ENCODE data around the gene IPO9. TPM values are rescaled to one million over a fixed set of nuclear protein-coding genes. Genes with fewer than 3 reads are reported as not detected.

IPO9 gene
- total RNA-seq, 1 donor from 2014 or later, result 12.8 TPM

GRCh38 chr1:201912832-201913231 is 83.9 kb downstream of the IPO9 start:
- Histone ChIP-seq H3K4me3 (no peak overlapping the region), H3K4me1 (peaks cover 89% of the 10 kb centered on the region), H3K9me3 (no peaks in the 10 kb centered on the region), H3K27ac (peak overlapping the region; percentile 92), H3K36me3 (no peaks in the 10 kb centered on the region), H3K27me3 (no peaks in the 10 kb centered on the region)
- intact Hi-C loops (cut with DNase I), result no loop called here
- DNase-seq (ENCODE audit: extremely low spot score in 2 of 2), result no peak
- TF ChIP-seq POLR2AphosphoS5 (IDR thresholded peaks at IDR 0.05; ENCODE audit: insufficient read depth in 1 of 2, low read depth in 1 of 2) (peak; percentile 12 to 63), POLR2A (IDR thresholded peaks at IDR 0.05) (no peak)
- TF ChIP-seq, protein P1, sequence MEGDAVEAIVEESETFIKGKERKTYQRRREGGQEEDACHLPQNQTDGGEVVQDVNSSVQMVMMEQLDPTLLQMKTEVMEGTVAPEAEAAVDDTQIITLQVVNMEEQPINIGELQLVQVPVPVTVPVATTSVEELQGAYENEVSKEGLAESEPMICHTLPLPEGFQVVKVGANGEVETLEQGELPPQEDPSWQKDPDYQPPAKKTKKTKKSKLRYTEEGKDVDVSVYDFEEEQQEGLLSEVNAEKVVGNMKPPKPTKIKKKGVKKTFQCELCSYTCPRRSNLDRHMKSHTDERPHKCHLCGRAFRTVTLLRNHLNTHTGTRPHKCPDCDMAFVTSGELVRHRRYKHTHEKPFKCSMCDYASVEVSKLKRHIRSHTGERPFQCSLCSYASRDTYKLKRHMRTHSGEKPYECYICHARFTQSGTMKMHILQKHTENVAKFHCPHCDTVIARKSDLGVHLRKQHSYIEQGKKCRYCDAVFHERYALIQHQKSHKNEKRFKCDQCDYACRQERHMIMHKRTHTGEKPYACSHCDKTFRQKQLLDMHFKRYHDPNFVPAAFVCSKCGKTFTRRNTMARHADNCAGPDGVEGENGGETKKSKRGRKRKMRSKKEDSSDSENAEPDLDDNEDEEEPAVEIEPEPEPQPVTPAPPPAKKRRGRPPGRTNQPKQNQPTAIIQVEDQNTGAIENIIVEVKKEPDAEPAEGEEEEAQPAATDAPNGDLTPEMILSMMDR (IDR thresholded peaks at IDR 0.05), result no peak

DNA sequence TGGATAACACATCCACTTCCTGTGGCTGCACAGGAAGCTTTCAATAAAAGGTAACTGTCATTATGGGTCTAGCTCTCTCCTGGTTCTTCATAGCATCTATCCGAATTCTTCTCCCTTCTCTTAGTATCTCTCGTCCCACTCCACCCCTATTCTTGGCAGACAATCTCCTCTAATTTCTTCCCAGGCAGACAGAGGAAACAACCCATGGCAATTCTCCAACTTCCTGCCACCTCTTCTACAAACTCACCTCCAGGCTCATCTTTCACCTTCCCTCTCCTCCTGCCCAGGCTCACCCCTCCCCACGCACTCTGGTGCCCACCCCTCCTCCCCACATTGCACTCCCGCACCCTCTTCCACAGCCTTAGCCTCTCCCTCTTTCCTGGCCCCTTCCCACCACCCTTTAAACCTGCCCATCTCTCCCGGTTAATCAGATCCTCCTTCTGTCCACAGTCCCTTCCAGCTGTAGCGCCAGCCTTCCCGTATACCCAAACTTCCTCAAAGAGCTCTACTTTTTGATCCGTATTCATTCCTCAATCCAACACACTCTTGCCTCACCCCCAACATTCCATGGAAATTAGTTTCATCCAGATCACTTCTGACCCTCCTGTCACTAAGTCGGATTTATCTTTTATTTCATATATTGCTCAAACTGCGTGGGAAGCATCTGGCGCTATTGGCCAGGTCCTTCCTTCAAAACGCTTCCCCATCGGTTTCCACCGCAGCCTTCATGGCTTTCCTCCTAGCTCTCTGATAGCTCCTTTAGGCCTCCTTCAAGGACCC is 85.7 kb downstream of the IPO9 start:
- H3K27me3 ChIP-seq, result no peaks in the 10 kb centered on the region
- H3K4me3 ChIP-seq, result peak overlapping the region in 1 of 2 donors; percentile 8
- intact Hi-C loops (cut with DNase I), result no loop called here
- no peaks in the 10 kb centered on the region for H3K9me3 ChIP-seq
- peak overlapping the region; percentile 92 for H3K27ac ChIP-seq
- peaks cover 90% of the 10 kb centered on the region for H3K4me1 ChIP-seq
- TF ChIP-seq POLR2A (IDR thresholded peaks at IDR 0.05) (no peak), POLR2AphosphoS5 (IDR thresholded peaks at IDR 0.05; ENCODE audit: insufficient read depth in 1 of 2, low read depth in 1 of 2) (no peak)
- TF ChIP-seq, protein P1 (IDR thresholded peaks at IDR 0.05), result no peak
- peak in 1 of 2 donors; percentile 42 for DNase-seq (ENCODE audit: extremely low spot score in 2 of 2)
- no peaks in the 10 kb centered on the region for H3K36me3 ChIP-seq

DNA sequence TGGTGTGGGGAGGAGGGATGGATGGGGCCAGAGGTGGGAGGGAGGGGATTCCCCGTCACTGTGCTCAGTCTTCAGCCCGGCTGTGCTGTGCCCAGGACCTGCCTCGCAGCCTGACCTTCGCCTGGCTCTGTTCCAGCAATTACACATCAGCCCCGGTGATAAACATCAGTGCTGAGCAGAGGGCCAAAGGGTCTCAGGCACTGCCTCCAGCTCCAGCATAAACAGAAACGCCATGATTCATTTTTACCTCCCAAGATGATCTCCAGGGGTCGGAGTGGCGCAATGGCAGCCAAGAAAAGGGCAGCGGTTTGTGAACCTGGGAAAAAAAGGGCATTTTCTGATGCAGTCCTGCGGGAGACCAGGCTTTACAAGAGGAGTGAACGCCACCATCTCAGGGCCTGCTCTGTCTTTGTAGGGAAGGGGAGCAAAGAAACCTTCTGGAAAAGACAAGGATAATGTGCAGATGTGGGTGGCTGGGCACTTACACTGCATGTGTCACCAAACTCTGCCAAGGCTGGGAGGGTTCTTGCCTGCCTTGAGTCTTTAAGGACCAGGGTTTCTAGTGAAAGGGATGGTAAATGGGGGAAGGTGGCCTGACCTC is 87.8 kb downstream of the IPO9 start:
- H3K36me3 ChIP-seq, result no peaks in the 10 kb centered on the region
- no peaks in the 10 kb centered on the region for H3K9me3 ChIP-seq
- peak overlapping the region; percentile 92 for H3K27ac ChIP-seq
- DNase-seq (ENCODE audit: extremely low spot score in 2 of 2), result no peak
- intact Hi-C loops (cut with DNase I), result no loop called here
- TF ChIP-seq, protein P1 (IDR thresholded peaks at IDR 0.05), result no peak
- peak; percentile 70 to 74 for TF ChIP-seq POLR2AphosphoS5 (IDR thresholded peaks at IDR 0.05; ENCODE audit: insufficient read depth in 1 of 2, low read depth in 1 of 2)
- no peak for TF ChIP-seq POLR2A (IDR thresholded peaks at IDR 0.05)
- H3K4me3 ChIP-seq, result peak overlapping the region in 1 of 2 donors; percentile 19
- H3K4me1 ChIP-seq, result peaks cover 92% of the 10 kb centered on the region
- H3K27me3 ChIP-seq, result no peaks in the 10 kb centered on the region

GRCh38 chr1:201917362-201918033 is 88.5 kb downstream of the IPO9 start:
- Histone ChIP-seq H3K27ac (peak overlapping the region; percentile 92), H3K27me3 (no peaks in the 10 kb centered on the region), H3K4me3 (no peak overlapping the region), H3K4me1 (peaks cover 85% of the 10 kb centered on the region), H3K9me3 (no peaks in the 10 kb centered on the region), H3K36me3 (no peaks in the 10 kb centered on the region)
- TF ChIP-seq POLR2AphosphoS5 (IDR thresholded peaks at IDR 0.05; ENCODE audit: insufficient read depth in 1 of 2, low read depth in 1 of 2) (peak in 1 of 2 donors; percentile 31), POLR2A (IDR thresholded peaks at IDR 0.05) (no peak)
- TF ChIP-seq, protein P1 (IDR thresholded peaks at IDR 0.05), result no peak
- intact Hi-C loops (cut with DNase I), result no loop called here
- DNase-seq (ENCODE audit: extremely low spot score in 2 of 2), result no peak
